ENCODE measurements around the gene RPL5. TPM values are rescaled to one million over a fixed set of nuclear protein-coding genes. Genes with fewer than 3 reads are reported as not detected.

The RPL5 gene
- polyA plus RNA-seq, 1 donor (not counting 4 experiments of a cell fraction or from before 2014, with no cell fraction given) = 2,236 TPM

GRCh38 chr1:92877792-92878191 lies 46.0 kb downstream of the RPL5 start:
- Histone ChIP-seq H3K9me3 (ENCODE audit: control insufficient read depth, low read depth, low read length) (no peaks in the 10 kb centered on the region), H2AFZ (ENCODE audit: control insufficient read depth, low read length) (no peak overlapping the region), H4K20me1 (ENCODE audit: control insufficient read depth, extremely low read depth, insufficient read depth, low read length) (no peaks in the 10 kb centered on the region), H3K4me1 (ENCODE audit: control insufficient read depth, extremely low read depth, insufficient read depth, low read length) (peaks cover 2% of the 10 kb centered on the region), H3K9ac (ENCODE audit: control insufficient read depth, extremely low read depth, insufficient read depth, low read length) (no peak overlapping the region), H3K27me3 (ENCODE audit: control insufficient read depth, extremely low read depth, insufficient read depth, low read length) (no peaks in the 10 kb centered on the region), H3K27ac (ENCODE audit: control insufficient read depth, insufficient read depth, low read length) (no peak overlapping the region), H3K4me3 (ENCODE audit: control insufficient read depth in 2 of 3, extremely low read depth in 1 of 3, insufficient read depth in 2 of 3, low read depth in 1 of 3, low read length in 3 of 3) (no peak overlapping the region), H3K79me2 (ENCODE audit: control insufficient read depth, insufficient read depth, low read length) (no peaks in the 10 kb centered on the region), H3K9me1 (ENCODE audit: control insufficient read depth, extremely low read depth, insufficient read depth, low read length) (no peaks in the 10 kb centered on the region), H3K4me2 (ENCODE audit: control insufficient read depth, extremely low read depth, insufficient read depth, low read depth, low read length) (no peak overlapping the region), H3K36me3 (ENCODE audit: control insufficient read depth in 2 of 2, extremely low read depth in 1 of 2, insufficient read depth in 2 of 2, low read length in 2 of 2) (peaks cover 0 to 6% of the 10 kb centered on the region in 2 experiments)
- FAIRE-seq (no peak), DNase-seq (ENCODE audit: low read depth, low spot score) (no peak)
- dilution Hi-C loops (cut with MboI; ENCODE audit: extremely low pct_ligation_motif_present, low sequenced_read_pairs) = no loop called here
- no peak for TF ChIP-seq EZH2 (IDR thresholded peaks at IDR 0.05; ENCODE audit: low read length)

DNA sequence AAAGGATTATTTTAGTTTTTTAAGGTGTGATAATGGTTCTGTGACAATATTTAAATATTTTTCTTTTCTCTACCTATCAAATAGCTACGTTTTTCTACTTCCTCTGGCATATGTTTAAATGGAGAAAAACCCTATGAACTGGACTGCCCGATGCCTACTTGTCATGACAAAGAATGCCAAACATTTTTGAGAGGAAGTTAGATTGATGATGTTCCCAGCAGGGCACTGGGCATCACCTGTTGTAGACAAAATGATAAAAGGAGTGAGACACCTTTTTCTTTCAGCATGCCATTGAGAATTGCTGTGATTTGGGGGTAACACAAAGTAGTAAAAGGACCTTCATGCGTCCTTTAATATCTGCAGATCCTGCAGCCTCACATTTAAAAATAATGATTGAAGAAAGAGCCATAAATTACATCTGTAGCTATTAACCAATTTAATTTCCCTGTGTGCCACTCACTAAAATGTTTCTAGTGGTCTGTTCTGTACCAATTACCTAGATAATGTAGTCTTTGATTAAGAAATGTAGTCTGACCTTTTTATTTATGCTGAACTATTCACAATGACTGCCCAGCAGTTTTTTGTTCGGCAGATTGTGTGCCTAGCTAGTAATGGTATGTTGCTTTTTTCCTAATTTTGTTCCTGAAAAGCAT lies 47.6 kb downstream of the RPL5 start:
- dilution Hi-C loops (cut with MboI; ENCODE audit: extremely low pct_ligation_motif_present, low sequenced_read_pairs) = no loop called here
- no peak for TF ChIP-seq EZH2 (IDR thresholded peaks at IDR 0.05; ENCODE audit: low read length)
- TF ChIP-seq, protein P1, sequence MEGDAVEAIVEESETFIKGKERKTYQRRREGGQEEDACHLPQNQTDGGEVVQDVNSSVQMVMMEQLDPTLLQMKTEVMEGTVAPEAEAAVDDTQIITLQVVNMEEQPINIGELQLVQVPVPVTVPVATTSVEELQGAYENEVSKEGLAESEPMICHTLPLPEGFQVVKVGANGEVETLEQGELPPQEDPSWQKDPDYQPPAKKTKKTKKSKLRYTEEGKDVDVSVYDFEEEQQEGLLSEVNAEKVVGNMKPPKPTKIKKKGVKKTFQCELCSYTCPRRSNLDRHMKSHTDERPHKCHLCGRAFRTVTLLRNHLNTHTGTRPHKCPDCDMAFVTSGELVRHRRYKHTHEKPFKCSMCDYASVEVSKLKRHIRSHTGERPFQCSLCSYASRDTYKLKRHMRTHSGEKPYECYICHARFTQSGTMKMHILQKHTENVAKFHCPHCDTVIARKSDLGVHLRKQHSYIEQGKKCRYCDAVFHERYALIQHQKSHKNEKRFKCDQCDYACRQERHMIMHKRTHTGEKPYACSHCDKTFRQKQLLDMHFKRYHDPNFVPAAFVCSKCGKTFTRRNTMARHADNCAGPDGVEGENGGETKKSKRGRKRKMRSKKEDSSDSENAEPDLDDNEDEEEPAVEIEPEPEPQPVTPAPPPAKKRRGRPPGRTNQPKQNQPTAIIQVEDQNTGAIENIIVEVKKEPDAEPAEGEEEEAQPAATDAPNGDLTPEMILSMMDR (optimal IDR thresholded peaks at IDR 0.05 in 1 of 3, IDR thresholded peaks at IDR 0.05 in 1 of 3, conservative IDR thresholded peaks at IDR 0.05 in 1 of 3; ENCODE audit: extremely low read depth in 1 of 3, insufficient read depth in 2 of 3, low read length in 3 of 3) = no peak
- no peak for FAIRE-seq

DNA sequence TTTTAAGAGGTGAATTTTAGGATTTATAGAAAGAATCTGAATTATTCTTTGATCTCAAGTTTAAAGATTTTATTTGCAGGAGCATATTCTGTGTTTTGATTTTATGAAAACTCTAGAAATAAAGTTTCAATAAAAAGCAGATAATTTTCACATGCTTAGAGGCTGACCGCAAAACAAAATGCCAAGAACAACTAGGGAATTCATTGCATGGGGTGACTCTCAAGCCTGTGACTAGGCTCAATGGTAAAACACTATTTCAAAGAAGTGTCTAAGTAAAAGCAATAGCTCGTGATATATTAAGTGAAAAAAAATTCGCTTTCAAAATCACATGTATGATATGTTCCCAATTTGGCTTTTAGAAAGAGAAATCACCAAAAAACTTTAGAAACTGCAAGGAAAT lies 49.6 kb downstream of the RPL5 start:
- Histone ChIP-seq H3K4me2 (ENCODE audit: control insufficient read depth, extremely low read depth, insufficient read depth, low read depth, low read length) (no peak overlapping the region), H4K20me1 (ENCODE audit: control insufficient read depth, extremely low read depth, insufficient read depth, low read length) (no peaks in the 10 kb centered on the region), H3K9me1 (ENCODE audit: control insufficient read depth, extremely low read depth, insufficient read depth, low read length) (no peaks in the 10 kb centered on the region), H3K9ac (ENCODE audit: control insufficient read depth, extremely low read depth, insufficient read depth, low read length) (no peak overlapping the region), H3K36me3 (ENCODE audit: control insufficient read depth in 2 of 2, extremely low read depth in 1 of 2, insufficient read depth in 2 of 2, low read length in 2 of 2) (no peaks in the 10 kb centered on the region), H3K79me2 (ENCODE audit: control insufficient read depth, insufficient read depth, low read length) (no peaks in the 10 kb centered on the region), H3K27ac (ENCODE audit: control insufficient read depth, insufficient read depth, low read length) (no peak overlapping the region), H3K9me3 (ENCODE audit: control insufficient read depth, low read depth, low read length) (no peaks in the 10 kb centered on the region), H2AFZ (ENCODE audit: control insufficient read depth, low read length) (no peak overlapping the region), H3K27me3 (ENCODE audit: control insufficient read depth, extremely low read depth, insufficient read depth, low read length) (no peaks in the 10 kb centered on the region), H3K4me3 (ENCODE audit: control insufficient read depth in 2 of 3, extremely low read depth in 1 of 3, insufficient read depth in 2 of 3, low read depth in 1 of 3, low read length in 3 of 3) (no peak overlapping the region), H3K4me1 (ENCODE audit: control insufficient read depth, extremely low read depth, insufficient read depth, low read length) (peaks cover 9% of the 10 kb centered on the region)
- TF ChIP-seq, protein P1 (optimal IDR thresholded peaks at IDR 0.05 in 1 of 3, IDR thresholded peaks at IDR 0.05 in 1 of 3, conservative IDR thresholded peaks at IDR 0.05 in 1 of 3; ENCODE audit: extremely low read depth in 1 of 3, insufficient read depth in 2 of 3, low read length in 3 of 3) = no peak
- no peak for TF ChIP-seq EZH2 (IDR thresholded peaks at IDR 0.05; ENCODE audit: low read length)
- no peak for FAIRE-seq
- DNase-seq (ENCODE audit: low read depth, low spot score) = no peak
- dilution Hi-C loops (cut with MboI; ENCODE audit: extremely low pct_ligation_motif_present, low sequenced_read_pairs) = no loop called here

More for the DNA sequence above, 47.6 kb downstream of the RPL5 start:
- no peak for DNase-seq (ENCODE audit: low read depth, low spot score)
- Histone ChIP-seq H4K20me1 (ENCODE audit: control insufficient read depth, extremely low read depth, insufficient read depth, low read length) (no peaks in the 10 kb centered on the region), H3K4me1 (ENCODE audit: control insufficient read depth, extremely low read depth, insufficient read depth, low read length) (peaks cover 9% of the 10 kb centered on the region), H3K79me2 (ENCODE audit: control insufficient read depth, insufficient read depth, low read length) (no peaks in the 10 kb centered on the region), H3K27me3 (ENCODE audit: control insufficient read depth, extremely low read depth, insufficient read depth, low read length) (no peaks in the 10 kb centered on the region), H3K4me3 (ENCODE audit: control insufficient read depth in 2 of 3, extremely low read depth in 1 of 3, insufficient read depth in 2 of 3, low read depth in 1 of 3, low read length in 3 of 3) (no peak overlapping the region), H3K27ac (ENCODE audit: control insufficient read depth, insufficient read depth, low read length) (no peak overlapping the region), H3K9me3 (ENCODE audit: control insufficient read depth, low read depth, low read length) (no peaks in the 10 kb centered on the region), H3K36me3 (ENCODE audit: control insufficient read depth in 2 of 2, extremely low read depth in 1 of 2, insufficient read depth in 2 of 2, low read length in 2 of 2) (peaks cover 0 to 5% of the 10 kb centered on the region in 2 experiments), H3K9ac (ENCODE audit: control insufficient read depth, extremely low read depth, insufficient read depth, low read length) (no peak overlapping the region), H3K4me2 (ENCODE audit: control insufficient read depth, extremely low read depth, insufficient read depth, low read depth, low read length) (no peak overlapping the region), H3K9me1 (ENCODE audit: control insufficient read depth, extremely low read depth, insufficient read depth, low read length) (no peaks in the 10 kb centered on the region), H2AFZ (ENCODE audit: control insufficient read depth, low read length) (no peak overlapping the region)

Data from keratinocyte (primary cell).